GM19043 (cell line): Measurements from ENCODE around the gene OLFM1.

Experiments
- ATAC-seq: cut with Tn5 transposase; IDR thresholded peaks from one replicate; pipeline ENCODE4 v1.9.1; 2021; ENCODE audit warnings: low read depth; ENCODE audit not compliant: unreplicated experiment

The OLFM1 gene

DNA sequence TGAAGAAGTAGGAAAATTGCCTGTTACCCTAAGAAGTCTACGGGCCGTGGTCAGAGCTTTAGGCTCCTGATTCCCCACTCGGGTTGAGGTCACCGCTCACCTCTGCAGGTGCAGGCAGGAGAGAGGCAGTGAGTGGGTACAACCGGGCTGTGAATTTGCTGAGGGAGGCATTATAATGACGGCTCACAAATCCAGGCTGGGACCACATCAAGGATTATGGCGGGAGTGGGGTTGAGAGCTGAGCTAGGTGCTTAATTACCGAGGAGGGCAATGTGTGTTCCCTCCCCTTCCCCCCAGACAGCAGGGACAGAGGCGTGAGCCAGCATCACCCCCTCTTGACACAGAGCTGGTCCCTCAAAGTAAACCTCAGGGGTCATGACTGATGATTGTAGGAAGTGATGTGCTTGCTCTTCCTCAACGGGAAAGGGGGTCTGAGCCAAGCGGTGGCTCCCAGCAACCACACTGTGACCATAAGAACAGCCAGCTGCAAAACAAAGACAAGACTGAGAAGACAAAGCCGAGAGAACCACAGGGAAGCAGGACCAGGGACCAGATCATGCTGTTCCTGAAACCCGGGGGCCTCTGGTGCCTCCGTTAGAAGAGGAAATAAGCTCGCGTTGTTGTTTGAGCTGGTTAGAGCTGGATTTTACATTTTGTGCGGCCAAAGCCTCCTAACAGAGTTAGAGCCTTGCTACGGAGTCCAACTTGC, 77.7 kb downstream of the OLFM1 start:
- ATAC-seq: no peak

DNA sequence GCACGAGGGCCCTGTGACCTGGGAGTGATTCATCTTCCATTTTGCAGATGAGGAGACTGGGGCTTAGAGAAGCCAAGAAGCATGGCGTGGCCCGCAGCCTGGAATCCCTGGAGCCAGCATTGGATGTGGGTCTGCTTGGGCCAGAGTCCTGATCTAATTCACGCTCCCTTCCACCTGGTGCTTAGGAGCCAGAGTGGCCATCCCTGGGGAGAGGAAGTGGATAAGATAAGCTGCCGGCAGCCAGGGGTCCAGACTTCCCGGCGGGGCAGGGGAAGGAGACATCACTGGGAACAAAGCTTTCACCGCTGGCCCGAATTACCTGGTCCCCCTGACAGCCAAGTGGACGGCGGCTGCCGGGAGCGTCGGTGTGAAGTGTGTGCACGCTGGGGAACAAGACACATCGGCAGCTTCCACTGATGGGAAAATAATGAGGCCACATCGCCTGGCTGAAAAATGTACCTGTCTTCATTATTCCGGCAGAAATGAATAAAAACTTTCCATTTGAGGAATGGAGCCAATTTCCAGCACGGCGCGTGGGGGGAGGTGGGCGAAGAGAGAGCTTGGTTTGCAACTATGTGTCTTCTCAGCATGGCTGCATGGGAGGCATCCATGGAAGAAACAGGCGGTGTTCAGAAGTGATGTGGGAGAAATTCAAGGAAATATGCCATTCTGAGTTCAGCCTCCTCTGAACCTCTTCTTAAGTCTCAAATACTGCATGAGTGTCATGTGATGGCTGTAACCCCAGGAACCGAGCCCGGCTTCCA, 78.5 kb downstream of the OLFM1 start:
- no peak for ATAC-seq

DNA sequence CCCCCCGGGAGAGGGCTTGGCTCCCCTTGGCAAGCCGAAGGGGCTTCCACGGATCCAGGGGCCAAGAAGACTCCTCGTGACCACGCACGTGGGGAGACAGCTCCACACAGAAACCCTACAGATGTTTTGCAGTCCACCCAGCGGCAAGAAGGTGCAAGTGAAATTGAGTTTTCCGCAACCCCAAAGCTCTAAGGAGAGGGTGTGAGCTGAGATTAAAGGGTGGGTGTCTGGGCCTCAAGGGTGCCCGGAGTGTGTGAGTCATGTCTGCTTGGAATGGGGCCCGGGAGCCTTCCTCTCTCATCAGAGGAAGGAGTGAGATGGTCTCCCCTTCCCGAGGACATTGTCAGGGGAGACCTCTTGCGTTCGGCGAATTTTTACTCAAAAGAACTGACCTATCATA, 79.1 kb downstream of the OLFM1 start:
- no peak for ATAC-seq

DNA sequence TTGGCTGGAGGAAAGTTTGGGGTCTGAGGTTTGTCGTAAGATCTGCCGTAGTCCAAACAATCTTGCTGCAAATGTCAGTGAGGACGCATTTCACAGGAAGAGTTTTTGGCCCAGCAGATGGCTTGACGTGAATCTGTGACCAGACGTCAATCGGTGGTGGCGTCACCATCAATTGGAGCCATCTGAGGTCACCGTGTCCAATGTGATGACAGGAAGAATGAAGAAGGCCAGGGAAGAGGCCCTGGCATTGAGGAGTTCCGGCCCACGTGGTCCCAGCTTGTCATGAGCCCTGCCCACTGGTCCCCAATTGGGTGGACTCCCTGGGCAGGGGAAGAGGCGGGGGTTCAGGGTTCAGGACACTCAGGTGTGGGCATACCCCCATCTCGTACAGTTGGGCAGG, 79.9 kb downstream of the OLFM1 start:
- no peak for ATAC-seq

DNA sequence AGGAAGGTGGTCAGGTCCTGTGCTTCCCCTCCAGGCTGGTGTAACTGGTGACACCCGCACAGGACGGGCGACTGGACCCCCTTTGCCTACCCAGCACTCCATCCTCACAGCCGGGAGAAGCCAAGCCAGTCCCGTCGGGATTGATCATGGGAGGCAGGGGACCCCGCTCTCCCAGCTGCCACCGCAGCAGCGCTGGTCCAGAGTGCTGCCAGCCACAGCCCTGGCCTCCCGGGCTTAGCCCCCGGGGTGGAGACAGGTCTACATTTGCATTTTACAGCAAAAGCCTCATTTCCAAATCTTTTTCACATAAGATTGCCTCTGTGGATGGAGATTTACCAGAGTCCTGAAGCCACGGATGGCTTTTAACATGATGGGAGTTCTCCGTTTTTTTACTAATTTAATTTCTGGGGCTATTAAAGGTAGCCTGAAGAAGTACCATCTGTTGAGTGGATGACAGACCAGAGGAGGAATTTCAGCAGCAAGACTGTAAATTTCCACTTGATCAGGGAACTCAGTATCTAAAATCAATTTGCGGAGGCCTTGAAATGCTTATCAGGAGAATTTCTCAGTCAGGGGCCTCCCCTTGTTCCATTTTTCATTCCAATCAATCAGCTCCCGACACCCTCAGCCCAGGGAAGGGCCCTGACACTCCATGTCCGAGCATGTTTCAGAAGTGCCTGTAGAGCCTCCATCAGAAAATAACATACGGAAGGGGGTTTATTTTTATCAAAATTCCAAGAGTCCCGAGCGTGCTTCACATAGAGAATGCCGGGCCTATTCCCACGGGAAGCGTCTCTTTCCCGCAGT, 80.6 kb downstream of the OLFM1 start:
- ATAC-seq: no peak

DNA sequence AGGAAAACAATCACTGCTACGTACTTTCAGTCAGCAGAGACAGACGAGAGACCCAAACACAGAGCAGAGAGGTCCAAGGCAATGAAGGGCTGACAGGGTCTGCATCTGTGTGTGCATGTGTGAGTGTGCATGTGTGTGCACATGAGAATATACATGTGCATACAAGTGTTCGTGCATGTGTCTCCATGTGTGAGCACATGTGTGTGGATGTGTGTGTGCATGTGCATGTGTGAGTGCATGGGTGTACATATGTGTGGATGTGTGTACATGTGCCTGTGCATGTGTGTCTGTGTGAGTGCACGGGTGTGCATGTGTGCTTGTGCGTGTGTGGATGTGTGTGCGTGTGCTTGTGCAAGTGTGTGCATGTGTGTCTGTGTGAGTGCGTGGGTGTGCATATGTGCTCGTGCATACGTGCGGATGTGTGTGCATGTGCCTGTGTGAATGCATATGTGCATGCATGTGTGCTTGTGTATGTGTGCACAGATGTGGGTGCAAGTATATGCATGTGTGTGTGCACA, 82.3 kb downstream of the OLFM1 start:
- no peak for ATAC-seq

DNA sequence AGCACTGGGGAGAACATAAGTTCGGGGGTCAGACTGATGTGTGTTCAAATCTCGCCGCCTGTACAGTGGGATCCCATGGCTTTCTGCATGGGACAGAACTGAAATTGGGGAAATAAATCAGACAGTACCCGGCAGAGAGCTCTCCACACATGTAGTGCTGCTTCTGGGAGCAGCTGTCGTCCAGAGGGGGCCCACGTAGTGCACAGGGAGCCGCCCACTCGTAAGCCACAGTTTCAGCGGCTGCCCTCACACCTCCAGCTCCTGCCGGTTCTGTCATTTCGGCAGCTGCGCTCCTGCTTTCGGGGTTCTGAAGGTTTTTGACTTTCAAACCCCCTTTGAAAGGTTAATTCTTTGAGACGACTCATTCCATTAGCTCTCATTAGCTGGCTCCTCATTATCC, 83.1 kb downstream of the OLFM1 start:
- ATAC-seq: no peak
